Measurements from ENCODE around the gene TP53BP2. TPM values are rescaled to one million over a fixed set of nuclear protein-coding genes. Genes with fewer than 3 reads are reported as not detected.

TP53BP2 gene
- total RNA-seq, 1 experiment from 2014 or later, result 32.0 TPM

DNA sequence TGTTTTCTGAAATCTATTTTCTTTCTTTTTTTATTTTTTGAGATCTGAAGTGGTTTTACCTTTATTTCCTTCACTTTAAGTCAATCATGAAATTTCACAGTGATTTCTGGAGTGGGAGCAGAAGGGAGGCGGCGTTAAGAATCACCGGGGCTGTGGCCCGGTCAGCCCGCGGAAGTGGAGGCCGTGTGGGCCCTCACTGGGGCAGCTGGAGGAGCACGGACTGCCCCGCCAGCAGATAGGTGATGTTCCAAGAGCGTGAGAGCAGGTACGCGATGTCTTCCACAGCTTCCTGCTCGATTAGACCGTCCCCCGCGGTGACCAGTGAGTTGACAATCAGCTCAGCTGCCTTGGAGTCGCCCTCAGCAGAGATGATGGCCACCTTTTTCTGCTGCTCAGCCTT, 10.6 kb upstream of the TP53BP2 start:
- ATAC-seq (no peak), DNase-seq (no peak)
- ChIA-PET CTCF (no interaction called here), POLR2A (ENCODE audit: unreplicated experiment) (no interaction called here)
- BruUV-seq (replicated peaks), result no TSS peak
- Histone ChIP-seq H3K27ac (ENCODE audit: low read length) (no peak overlapping the region), H3K4me2 (ENCODE audit: low read length) (no peak overlapping the region), H3K36me3 (ENCODE audit: low read depth, low read length) (no peaks in the 10 kb centered on the region), H3K4me1 (ENCODE audit: insufficient read depth, low read length) (peaks cover 18% of the 10 kb centered on the region), H3K9ac (ENCODE audit: low read length) (no peak overlapping the region), H3K27me3 (ENCODE audit: low read length) (no peaks in the 10 kb centered on the region), H4K20me1 (ENCODE audit: low read length) (no peaks in the 10 kb centered on the region), H3K4me3 (ENCODE audit: low read length) (no peak overlapping the region), H3K9me2 (replicated peaks; ENCODE audit: low read length) (no peaks in the 10 kb centered on the region), H3K79me2 (ENCODE audit: low read length) (no peaks in the 10 kb centered on the region), H2AFZ (ENCODE audit: low read length) (no peak overlapping the region), H3K9me3 (ENCODE audit: low read length) (no peaks in the 10 kb centered on the region), H3F3A (ENCODE audit: low read length, unreplicated experiment) (no peaks in the 10 kb centered on the region)
- intact Hi-C loops (cut with micrococcal nuclease), result no loop called here
- TF ChIP-seq EZH2phosphoT487 (IDR thresholded peaks at IDR 0.05; ENCODE audit: borderline replicate concordance, low read length), result no peak
- TF ChIP-seq, protein P1, sequence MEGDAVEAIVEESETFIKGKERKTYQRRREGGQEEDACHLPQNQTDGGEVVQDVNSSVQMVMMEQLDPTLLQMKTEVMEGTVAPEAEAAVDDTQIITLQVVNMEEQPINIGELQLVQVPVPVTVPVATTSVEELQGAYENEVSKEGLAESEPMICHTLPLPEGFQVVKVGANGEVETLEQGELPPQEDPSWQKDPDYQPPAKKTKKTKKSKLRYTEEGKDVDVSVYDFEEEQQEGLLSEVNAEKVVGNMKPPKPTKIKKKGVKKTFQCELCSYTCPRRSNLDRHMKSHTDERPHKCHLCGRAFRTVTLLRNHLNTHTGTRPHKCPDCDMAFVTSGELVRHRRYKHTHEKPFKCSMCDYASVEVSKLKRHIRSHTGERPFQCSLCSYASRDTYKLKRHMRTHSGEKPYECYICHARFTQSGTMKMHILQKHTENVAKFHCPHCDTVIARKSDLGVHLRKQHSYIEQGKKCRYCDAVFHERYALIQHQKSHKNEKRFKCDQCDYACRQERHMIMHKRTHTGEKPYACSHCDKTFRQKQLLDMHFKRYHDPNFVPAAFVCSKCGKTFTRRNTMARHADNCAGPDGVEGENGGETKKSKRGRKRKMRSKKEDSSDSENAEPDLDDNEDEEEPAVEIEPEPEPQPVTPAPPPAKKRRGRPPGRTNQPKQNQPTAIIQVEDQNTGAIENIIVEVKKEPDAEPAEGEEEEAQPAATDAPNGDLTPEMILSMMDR (conservative IDR thresholded peaks at IDR 0.05; ENCODE audit: low read depth, low read length), result no peak
- TF ChIP-seq EZH2 (IDR thresholded peaks at IDR 0.05; ENCODE audit: low read length, unreplicated experiment), result no peak

GRCh38 chr1:223853748-223854147, 8.0 kb upstream of the TP53BP2 start:
- POLR2A ChIA-PET (ENCODE audit: unreplicated experiment), result no interaction called here
- no peaks in the 10 kb centered on the region for H3K9me2 ChIP-seq (replicated peaks; ENCODE audit: low read length)
- H3K27me3 ChIP-seq (ENCODE audit: low read length), result no peaks in the 10 kb centered on the region
- no TSS peak for BruUV-seq (replicated peaks)
- no peaks in the 10 kb centered on the region for H3K79me2 ChIP-seq (ENCODE audit: low read length)
- no peaks in the 10 kb centered on the region for H3K4me1 ChIP-seq (ENCODE audit: insufficient read depth, low read length)
- no peak overlapping the region for H3K9ac ChIP-seq (ENCODE audit: low read length)
- no peaks in the 10 kb centered on the region for H3K9me3 ChIP-seq (ENCODE audit: low read length)
- intact Hi-C loops (cut with micrococcal nuclease), result no loop called here
- H3K36me3 ChIP-seq (ENCODE audit: low read depth, low read length), result no peaks in the 10 kb centered on the region
- H3K27ac ChIP-seq (ENCODE audit: low read length), result no peak overlapping the region
- CTCF ChIA-PET, result no interaction called here
- H3F3A ChIP-seq (ENCODE audit: low read length, unreplicated experiment), result no peaks in the 10 kb centered on the region
- DNase-seq (no peak), ATAC-seq (no peak)
- no peak overlapping the region for H2AFZ ChIP-seq (ENCODE audit: low read length)
- no peak overlapping the region for H3K4me3 ChIP-seq (ENCODE audit: low read length)
- H3K4me2 ChIP-seq (ENCODE audit: low read length), result no peak overlapping the region
- TF ChIP-seq, protein P1 (conservative IDR thresholded peaks at IDR 0.05; ENCODE audit: low read depth, low read length), result no peak
- TF ChIP-seq EZH2 (IDR thresholded peaks at IDR 0.05; ENCODE audit: low read length, unreplicated experiment) (no peak), EZH2phosphoT487 (IDR thresholded peaks at IDR 0.05; ENCODE audit: borderline replicate concordance, low read length) (no peak)
- no peaks in the 10 kb centered on the region for H4K20me1 ChIP-seq (ENCODE audit: low read length)

- no peak overlapping the region for H3K4me3 ChIP-seq (ENCODE audit: low read length)
- no peaks in the 10 kb centered on the region for H3K36me3 ChIP-seq (ENCODE audit: low read depth, low read length)
- no peak overlapping the region for H3K4me2 ChIP-seq (ENCODE audit: low read length)
- no peaks in the 10 kb centered on the region for H3F3A ChIP-seq (ENCODE audit: low read length, unreplicated experiment)
- BruUV-seq (replicated peaks), result no TSS peak
- ChIA-PET CTCF (interaction anchor here (0.5 kb wide), 1 partner anchor 211 kb away, joined by 3 read pairs; no protein-coding TSS in a partner anchor), POLR2A (ENCODE audit: unreplicated experiment) (no interaction called here)
- intact Hi-C loops (cut with micrococcal nuclease), result no loop called here
- ATAC-seq (peak; percentile 24; the same call in 1 of the 2 replicates), DNase-seq (no peak)
- H2AFZ ChIP-seq (ENCODE audit: low read length), result no peak overlapping the region
- no peaks in the 10 kb centered on the region for H3K4me1 ChIP-seq (ENCODE audit: insufficient read depth, low read length)
- no peaks in the 10 kb centered on the region for H4K20me1 ChIP-seq (ENCODE audit: low read length)
- H3K79me2 ChIP-seq (ENCODE audit: low read length), result no peaks in the 10 kb centered on the region
- no peaks in the 10 kb centered on the region for H3K27me3 ChIP-seq (ENCODE audit: low read length)
- no peaks in the 10 kb centered on the region for H3K9me3 ChIP-seq (ENCODE audit: low read length)
- no peak for TF ChIP-seq EZH2phosphoT487 (IDR thresholded peaks at IDR 0.05; ENCODE audit: borderline replicate concordance, low read length)
- H3K9ac ChIP-seq (ENCODE audit: low read length), result no peak overlapping the region
- H3K27ac ChIP-seq (ENCODE audit: low read length), result no peak overlapping the region
- H3K9me2 ChIP-seq (replicated peaks; ENCODE audit: low read length), result no peaks in the 10 kb centered on the region
Measured at GRCh38 chr1:223853275-223853674, 7.5 kb upstream of the TP53BP2 start.

Measured in PC-3 (cell line).